Fibroblast of lung (primary cell): Measurements from ENCODE around the gene PRRG2.

ENCODE experiments used
- EZH2 ChIP-seq: IDR thresholded peaks from 2 replicates; pipeline ENCODE4 v1.5.1; 2012; ENCODE audit warnings: low read length, control low read depth, mild to moderate bottlenecking; ENCODE audit errors: missing control alignments
- TF ChIP-seq, protein P1 (sequence below), 2 donors: IDR thresholded peaks in 1 of 2; conservative IDR thresholded peaks in 1 of 2; 1 replicate in 1 of 2; 2 replicates in 1 of 2; pipeline ENCODE4 v1.5.1; 2011 to 2012; ENCODE audit warnings: low read length in 2 of 2, control low read depth in 1 of 2, inconsistent platforms in 1 of 2, low read depth in 1 of 2, mild to moderate bottlenecking in 1 of 2

GRCh38 chr19:49593233-49594113, 12.4 kb downstream of the PRRG2 start:
- TF ChIP-seq, protein P1, sequence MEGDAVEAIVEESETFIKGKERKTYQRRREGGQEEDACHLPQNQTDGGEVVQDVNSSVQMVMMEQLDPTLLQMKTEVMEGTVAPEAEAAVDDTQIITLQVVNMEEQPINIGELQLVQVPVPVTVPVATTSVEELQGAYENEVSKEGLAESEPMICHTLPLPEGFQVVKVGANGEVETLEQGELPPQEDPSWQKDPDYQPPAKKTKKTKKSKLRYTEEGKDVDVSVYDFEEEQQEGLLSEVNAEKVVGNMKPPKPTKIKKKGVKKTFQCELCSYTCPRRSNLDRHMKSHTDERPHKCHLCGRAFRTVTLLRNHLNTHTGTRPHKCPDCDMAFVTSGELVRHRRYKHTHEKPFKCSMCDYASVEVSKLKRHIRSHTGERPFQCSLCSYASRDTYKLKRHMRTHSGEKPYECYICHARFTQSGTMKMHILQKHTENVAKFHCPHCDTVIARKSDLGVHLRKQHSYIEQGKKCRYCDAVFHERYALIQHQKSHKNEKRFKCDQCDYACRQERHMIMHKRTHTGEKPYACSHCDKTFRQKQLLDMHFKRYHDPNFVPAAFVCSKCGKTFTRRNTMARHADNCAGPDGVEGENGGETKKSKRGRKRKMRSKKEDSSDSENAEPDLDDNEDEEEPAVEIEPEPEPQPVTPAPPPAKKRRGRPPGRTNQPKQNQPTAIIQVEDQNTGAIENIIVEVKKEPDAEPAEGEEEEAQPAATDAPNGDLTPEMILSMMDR (conservative IDR thresholded peaks at IDR 0.05 in 1 of 2, IDR thresholded peaks at IDR 0.05 in 1 of 2; ENCODE audit: low read depth in 1 of 2, low read length in 2 of 2): no peak
- no peak for TF ChIP-seq EZH2
